ENCODE results near the gene TBCC.

DNA sequence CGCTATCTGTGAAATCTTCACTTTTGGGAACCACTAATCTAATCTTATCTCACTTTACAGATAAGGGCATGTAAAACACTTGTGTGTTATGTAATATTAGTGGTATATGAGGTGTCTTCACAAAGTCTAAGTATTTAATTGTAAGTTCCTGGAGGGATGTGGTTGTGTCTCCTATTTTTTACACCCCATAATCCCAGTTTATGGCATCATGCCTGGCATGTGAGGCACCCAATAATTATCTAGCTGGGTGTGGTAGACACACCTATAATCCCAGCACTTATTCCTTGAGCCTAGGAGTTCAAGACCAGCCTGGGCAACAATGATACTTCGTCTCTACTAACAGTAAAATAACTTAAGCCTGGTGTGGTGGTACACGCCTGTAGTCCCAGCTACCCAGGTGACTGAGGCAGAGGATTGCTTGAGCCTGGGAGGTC, 16.5 kb upstream of the TBCC start:
- TF ChIP-seq, protein P1, sequence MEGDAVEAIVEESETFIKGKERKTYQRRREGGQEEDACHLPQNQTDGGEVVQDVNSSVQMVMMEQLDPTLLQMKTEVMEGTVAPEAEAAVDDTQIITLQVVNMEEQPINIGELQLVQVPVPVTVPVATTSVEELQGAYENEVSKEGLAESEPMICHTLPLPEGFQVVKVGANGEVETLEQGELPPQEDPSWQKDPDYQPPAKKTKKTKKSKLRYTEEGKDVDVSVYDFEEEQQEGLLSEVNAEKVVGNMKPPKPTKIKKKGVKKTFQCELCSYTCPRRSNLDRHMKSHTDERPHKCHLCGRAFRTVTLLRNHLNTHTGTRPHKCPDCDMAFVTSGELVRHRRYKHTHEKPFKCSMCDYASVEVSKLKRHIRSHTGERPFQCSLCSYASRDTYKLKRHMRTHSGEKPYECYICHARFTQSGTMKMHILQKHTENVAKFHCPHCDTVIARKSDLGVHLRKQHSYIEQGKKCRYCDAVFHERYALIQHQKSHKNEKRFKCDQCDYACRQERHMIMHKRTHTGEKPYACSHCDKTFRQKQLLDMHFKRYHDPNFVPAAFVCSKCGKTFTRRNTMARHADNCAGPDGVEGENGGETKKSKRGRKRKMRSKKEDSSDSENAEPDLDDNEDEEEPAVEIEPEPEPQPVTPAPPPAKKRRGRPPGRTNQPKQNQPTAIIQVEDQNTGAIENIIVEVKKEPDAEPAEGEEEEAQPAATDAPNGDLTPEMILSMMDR (IDR thresholded peaks at IDR 0.05; ENCODE audit: low read depth, low read length), result no peak
- TF ChIP-seq EZH2phosphoT487 (IDR thresholded peaks at IDR 0.05; ENCODE audit: low read depth), result no peak

Measured in OCI-LY3 (cell line).